WI38 (cell line): ENCODE measurements around the gene GRK3.

Experiments
- H3K4me3 ChIP-seq: 2 replicates; pipeline ENCODE4 v1.5.1; 2011; ENCODE audit warnings: low read depth, mild to moderate bottlenecking, control low read depth, low read length
- TF ChIP-seq, protein P1 (sequence below): IDR thresholded peaks from 2 replicates; pipeline ENCODE4 v1.5.1; 2012; ENCODE audit warnings: low read depth, mild to moderate bottlenecking, control low read depth, low read length

Gene GRK3

GRCh38 chr22:25644122-25644521 is 79.6 kb downstream of the GRK3 start:
- TF ChIP-seq, protein P1, sequence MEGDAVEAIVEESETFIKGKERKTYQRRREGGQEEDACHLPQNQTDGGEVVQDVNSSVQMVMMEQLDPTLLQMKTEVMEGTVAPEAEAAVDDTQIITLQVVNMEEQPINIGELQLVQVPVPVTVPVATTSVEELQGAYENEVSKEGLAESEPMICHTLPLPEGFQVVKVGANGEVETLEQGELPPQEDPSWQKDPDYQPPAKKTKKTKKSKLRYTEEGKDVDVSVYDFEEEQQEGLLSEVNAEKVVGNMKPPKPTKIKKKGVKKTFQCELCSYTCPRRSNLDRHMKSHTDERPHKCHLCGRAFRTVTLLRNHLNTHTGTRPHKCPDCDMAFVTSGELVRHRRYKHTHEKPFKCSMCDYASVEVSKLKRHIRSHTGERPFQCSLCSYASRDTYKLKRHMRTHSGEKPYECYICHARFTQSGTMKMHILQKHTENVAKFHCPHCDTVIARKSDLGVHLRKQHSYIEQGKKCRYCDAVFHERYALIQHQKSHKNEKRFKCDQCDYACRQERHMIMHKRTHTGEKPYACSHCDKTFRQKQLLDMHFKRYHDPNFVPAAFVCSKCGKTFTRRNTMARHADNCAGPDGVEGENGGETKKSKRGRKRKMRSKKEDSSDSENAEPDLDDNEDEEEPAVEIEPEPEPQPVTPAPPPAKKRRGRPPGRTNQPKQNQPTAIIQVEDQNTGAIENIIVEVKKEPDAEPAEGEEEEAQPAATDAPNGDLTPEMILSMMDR, result no peak
- no peak overlapping the region for H3K4me3 ChIP-seq

DNA sequence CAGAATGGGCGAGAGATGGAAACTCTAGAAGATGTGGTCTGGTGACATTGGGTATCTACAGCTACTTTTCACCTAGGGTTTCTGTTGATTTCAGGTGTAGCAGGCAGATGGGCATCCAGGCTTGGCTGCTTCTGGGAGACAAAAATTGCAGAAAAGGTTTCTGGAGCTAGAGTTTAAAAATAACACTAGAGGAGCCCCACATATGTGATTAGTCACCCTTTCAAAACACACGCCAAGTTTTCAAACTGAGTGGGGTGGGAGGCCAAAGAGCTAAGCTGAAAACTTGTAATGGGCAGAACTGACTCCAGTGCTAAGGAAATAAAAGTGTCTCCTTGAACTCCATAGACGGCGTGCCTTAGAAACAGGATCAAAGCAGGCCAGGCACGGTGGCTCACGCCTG is 80.8 kb downstream of the GRK3 start:
- TF ChIP-seq, protein P1, result no peak

DNA sequence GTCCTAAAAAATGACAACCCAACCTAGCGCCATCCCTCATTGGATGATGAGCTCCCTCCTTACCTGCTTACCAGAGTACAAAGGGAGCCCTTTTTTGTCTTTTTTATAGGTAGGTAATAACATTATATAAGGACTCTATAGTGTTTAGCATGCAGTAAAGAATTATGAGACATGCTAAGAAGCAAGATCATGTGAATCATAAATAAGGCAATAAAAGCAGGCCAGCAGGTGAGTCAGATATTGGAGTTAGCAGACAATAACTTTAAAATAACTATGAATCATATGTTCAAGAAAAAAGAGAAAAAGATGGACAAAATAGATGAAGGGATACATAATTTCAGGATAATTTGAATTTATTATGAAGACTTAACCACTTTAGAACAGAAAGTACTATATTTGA is 81.5 kb downstream of the GRK3 start:
- no peak overlapping the region for H3K4me3 ChIP-seq
- TF ChIP-seq, protein P1, result no peak

More for the DNA sequence above, 80.8 kb downstream of the GRK3 start:
- no peak overlapping the region for H3K4me3 ChIP-seq

GRCh38 chr22:25650833-25651232 is 86.4 kb downstream of the GRK3 start:
- no peak overlapping the region for H3K4me3 ChIP-seq
- TF ChIP-seq, protein P1, result no peak

DNA sequence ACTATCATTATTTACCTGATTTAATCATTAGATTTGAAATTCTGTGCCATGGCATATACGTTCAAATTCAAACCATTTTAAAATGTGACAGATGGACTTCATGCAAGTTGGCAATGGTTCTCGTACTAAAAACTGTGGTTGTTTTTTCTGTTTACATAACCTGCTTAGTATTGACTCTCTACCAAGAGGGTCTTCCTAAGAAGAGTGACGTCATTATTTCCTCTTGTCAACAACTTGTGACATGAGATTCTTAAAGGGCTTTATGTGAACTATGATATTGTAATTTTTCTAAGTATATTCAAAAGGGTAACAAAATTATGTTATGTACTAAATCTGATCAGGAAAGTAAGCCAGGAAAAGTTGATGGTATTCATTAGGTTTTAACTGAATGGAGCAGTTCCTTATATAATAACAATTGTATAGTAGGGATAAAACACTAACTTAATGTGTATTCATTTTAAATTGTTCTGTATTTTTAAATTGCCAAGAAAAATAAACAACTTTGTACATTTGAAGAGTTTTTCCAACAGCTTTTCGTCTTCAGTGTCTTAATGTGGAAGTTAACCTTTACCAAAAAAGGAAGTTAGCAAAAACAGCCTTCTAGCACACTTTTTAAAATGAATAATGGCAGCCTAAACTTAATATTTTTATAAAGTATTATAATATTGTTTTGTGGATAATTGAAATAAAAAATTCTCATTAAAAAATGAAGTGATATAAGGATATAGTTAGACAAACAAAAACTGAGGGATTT is 87.0 kb downstream of the GRK3 start:
- H3K4me3 ChIP-seq, result no peak overlapping the region
- TF ChIP-seq, protein P1, result no peak

DNA sequence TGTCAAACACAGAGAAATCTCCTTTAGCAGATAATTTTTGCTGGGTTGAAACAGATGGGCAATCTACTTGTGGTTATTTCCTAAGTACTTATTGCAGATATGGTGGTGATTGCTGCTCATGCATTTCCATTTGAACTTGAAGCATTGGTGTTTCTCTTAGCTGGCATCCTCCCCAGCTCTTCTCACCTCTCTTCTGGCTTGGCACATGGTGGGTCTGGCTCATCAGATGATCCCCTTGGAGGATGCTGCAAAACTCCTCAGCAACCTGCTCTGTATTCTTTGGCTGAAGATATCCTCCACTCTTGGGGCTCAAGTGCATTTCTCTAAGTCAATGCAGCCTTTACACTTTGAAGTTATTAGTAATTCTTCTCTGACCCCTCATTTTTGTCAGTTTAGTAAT is 90.2 kb downstream of the GRK3 start:
- no peak overlapping the region for H3K4me3 ChIP-seq
- TF ChIP-seq, protein P1, result no peak

DNA sequence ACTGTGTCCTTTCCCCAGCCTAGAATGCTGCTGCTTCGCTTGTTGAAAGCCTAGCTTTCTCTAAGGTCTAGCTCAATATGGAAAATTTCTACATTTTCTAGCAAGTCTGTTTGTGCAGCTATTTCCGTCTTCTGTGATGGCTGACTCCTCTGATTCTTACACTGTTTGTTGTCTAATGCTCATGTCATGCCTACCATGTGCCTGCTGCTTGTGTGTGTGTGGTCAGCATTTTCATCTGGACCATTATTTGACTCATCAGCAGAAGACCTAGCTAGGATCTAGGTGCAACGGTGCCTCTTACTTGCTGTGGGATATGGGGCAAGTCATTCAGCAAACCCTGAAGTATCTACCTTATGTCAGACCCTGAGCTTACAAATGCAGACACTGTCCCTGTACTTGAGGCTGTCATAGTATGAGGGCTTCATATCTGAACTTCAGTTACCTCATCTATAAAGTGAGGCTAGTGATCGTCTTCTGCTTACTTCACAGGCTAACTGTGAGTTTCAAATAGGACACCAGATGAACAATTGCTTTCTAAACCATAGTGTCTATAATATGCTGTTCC is 91.0 kb downstream of the GRK3 start:
- H3K4me3 ChIP-seq, result no peak overlapping the region
- TF ChIP-seq, protein P1, result no peak
